HG03575 (cell line): ENCODE measurements around the gene ZNF26.
"Not testable (repeated sequence)": the region's sequence is repeated elsewhere in the genome, so short reads cannot be mapped to it uniquely, and the experiment has no call there.

Source experiments
- ATAC-seq: cut with Tn5 transposase; IDR thresholded peaks from one replicate; pipeline ENCODE4 v1.9.1; 2021; ENCODE audit not compliant: unreplicated experiment, insufficient number of reproducible peaks, low FRiP score; ENCODE audit errors: extremely low read depth

Gene ZNF26

GRCh38 chr12:132986001-132986884, at the start of gene ZNF26:
Gene ZNF26 (plus strand): TSS chr12:132986367. CDS start chr12:132986841, 474 bp downstream.
- ATAC-seq, result peak; percentile 80

- not testable (repeated sequence) for ATAC-seq
These were observed 49.2 kb upstream of the ZNF26 start for GRCh38 chr12:132936921-132937320.

- ATAC-seq, result no peak
These were observed 48.7 kb upstream of the ZNF26 start for GRCh38 chr12:132937476-132937875.

- not testable (repeated sequence) for ATAC-seq
These were observed 47.4 kb upstream of the ZNF26 start for GRCh38 chr12:132938807-132939206.

- no peak for ATAC-seq
These were observed 46.0 kb upstream of the ZNF26 start for GRCh38 chr12:132940071-132940719.

- ATAC-seq, result no peak
These were observed 44.7 kb upstream of the ZNF26 start for GRCh38 chr12:132941336-132941954.

- no peak for ATAC-seq
These were observed 43.6 kb upstream of the ZNF26 start for GRCh38 chr12:132942611-132943010.

GRCh38 chr12:132945806-132946205, 40.4 kb upstream of the ZNF26 start:
- no peak for ATAC-seq

GRCh38 chr12:132946246-132946820, 39.8 kb upstream of the ZNF26 start:
- ATAC-seq, result no peak

- ATAC-seq, result no peak
These were observed 37.8 kb upstream of the ZNF26 start for GRCh38 chr12:132948146-132949066.

GRCh38 chr12:132949936-132950837, 36.0 kb upstream of the ZNF26 start:
- ATAC-seq, result no peak

GRCh38 chr12:132950844-132951535, 35.2 kb upstream of the ZNF26 start:
- no peak for ATAC-seq

- ATAC-seq, result no peak
These were observed 34.5 kb upstream of the ZNF26 start for GRCh38 chr12:132951649-132952048.

- ATAC-seq, result no peak
These were observed 33.6 kb upstream of the ZNF26 start for GRCh38 chr12:132952371-132953162.

- no peak for ATAC-seq
These were observed 33.1 kb upstream of the ZNF26 start for GRCh38 chr12:132953163-132953425.

- ATAC-seq, result no peak
These were observed 32.4 kb upstream of the ZNF26 start for GRCh38 chr12:132953771-132954170.
